ENCODE measurements around the gene HOXA10.

HOXA10 gene

GRCh38 chr7:27165996-27166530 lies 8.1 kb downstream of the HOXA10 start:
- DNase-seq (ENCODE audit: low spot score): no peak
- no peak for TF ChIP-seq CTCF (IDR thresholded peaks at IDR 0.05; ENCODE audit: extremely low read depth, missing control alignments)

DNA sequence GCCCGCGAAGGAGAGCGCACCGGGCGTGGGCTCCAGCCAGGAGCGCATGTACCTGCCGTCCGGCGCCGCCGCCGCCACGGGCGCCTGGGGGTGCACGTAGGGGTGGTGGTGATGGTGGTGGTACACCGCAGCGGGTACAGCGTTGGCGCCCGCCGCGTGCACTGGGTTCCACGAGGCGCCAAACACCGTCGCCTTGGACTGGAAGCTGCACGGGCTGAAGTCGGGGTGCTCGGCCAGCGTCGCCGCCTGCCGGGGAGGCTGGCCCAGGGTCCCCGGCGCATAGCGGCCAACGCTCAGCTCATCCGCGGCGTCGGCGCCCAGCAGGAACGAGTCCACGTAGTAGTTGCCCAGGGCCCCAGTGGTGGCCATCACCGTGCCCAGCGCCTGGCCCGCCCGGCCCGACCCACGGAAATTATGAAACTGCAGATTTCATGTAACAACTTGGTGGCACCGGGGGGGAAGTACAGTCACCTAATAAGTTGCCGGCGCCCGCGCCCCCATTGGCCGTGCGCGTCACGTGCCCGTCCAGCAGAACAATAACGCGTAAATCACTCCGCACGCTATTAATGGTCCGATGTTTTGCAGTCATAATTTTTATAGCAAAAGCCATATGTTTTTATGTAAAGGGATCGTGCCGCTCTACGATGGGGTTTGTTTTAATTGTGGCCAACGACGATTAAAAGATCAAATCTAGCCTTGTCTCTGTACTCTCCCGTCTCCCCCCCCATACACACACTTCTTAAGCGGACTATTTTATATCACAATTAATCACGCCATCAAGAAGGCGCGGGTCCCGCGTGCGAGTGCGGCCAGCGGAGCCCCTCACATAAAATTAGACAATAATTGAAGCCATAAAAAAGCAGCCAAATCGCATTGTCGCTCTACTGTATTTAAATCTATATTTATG lies 8.8 kb downstream of the HOXA10 start, which contains the start of gene HOXA9:
HOXA9 (minus strand) TSS at position 449 of the 907 bp plus-strand sequence; CDS start at position 369, 80 bp downstream.
- TF ChIP-seq CTCF (IDR thresholded peaks at IDR 0.05; ENCODE audit: extremely low read depth, missing control alignments): no peak
- DNase-seq (ENCODE audit: low spot score): no peak

DNA sequence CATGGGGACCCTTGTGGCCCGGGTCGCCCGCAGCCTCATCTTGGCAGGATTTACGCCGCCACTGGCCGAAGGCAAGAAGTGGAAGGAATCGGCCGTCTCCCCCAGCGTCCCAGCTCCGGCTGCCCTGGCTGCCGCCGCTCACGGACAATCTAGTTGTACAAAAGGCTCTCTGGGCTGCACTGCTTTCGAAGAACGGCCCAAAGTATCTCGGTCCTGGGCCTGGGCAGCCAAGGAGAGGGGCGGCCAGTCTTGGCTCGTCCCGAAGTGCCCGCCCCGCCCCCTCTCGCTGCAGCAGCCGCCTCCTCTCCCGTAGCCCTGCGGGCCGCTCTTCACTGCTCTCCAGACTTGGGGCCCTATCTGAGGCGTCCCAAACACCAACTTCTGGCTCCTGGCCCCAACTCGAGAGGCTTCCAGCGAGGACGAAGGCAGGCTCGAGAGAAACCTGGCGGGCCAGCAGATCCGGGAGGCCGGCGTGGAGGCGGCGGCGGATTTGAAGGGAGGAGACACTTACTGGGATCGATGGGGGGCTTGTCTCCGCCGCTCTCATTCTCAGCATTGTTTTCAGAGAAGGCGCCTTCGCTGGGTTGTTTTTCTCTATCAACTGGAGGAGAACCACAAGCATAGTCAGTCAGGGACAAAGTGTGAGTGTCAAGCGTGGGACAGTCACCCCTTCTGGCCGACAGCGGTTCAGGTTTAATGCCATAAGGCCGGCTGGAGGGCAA lies 9.6 kb downstream of the HOXA10 start:
- no peak for DNase-seq (ENCODE audit: low spot score)
- no peak for TF ChIP-seq CTCF (IDR thresholded peaks at IDR 0.05; ENCODE audit: extremely low read depth, missing control alignments)

DNA sequence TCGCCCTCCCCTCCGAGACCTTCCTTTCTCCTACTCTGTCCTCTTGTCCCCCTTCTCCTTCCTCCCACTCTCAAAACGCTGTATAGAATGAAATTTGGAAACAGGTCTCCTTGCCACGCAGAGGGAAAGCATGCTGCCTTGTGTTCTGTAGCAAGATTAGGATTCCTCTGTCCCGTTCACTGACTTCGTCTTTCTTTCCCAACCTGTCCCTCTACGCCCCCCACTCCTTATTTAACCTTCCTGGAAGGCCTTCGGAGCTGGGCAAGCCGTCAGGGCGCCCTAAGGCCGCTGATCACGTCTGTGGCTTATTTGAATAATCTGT lies 10.1 kb downstream of the HOXA10 start:
- no peak for DNase-seq (ENCODE audit: low spot score)
- no peak for TF ChIP-seq CTCF (IDR thresholded peaks at IDR 0.05; ENCODE audit: extremely low read depth, missing control alignments)

- no peak for TF ChIP-seq CTCF (IDR thresholded peaks at IDR 0.05; ENCODE audit: extremely low read depth, missing control alignments)
These were observed 10.7 kb downstream of the HOXA10 start for GRCh38 chr7:27163288-27164044.

GRCh38 chr7:27162561-27163287 lies 11.4 kb downstream of the HOXA10 start:
- DNase-seq (ENCODE audit: low spot score): no peak
- no peak for TF ChIP-seq CTCF (IDR thresholded peaks at IDR 0.05; ENCODE audit: extremely low read depth, missing control alignments)

More at GRCh38 chr7:27163288-27164044, 10.7 kb downstream of the HOXA10 start:
- DNase-seq (ENCODE audit: low spot score): no peak

Measured in GM20000 (cell line).